ENCODE measurements around the gene KIF6.

KIF6 gene

GRCh38 chr6:39381550-39382140 lies 343.6 kb downstream of the KIF6 start:
- no peak for DNase-seq (ENCODE audit: low read depth in 2 of 2)

- DNase-seq (ENCODE audit: low read depth in 2 of 2) = no peak
These were observed 344.2 kb downstream of the KIF6 start for GRCh38 chr6:39380837-39381549.

- no peak for DNase-seq (ENCODE audit: low read depth in 2 of 2)
These were observed 346.2 kb downstream of the KIF6 start for GRCh38 chr6:39378960-39379425.

GRCh38 chr6:39378175-39378959 lies 346.8 kb downstream of the KIF6 start:
- no peak for DNase-seq (ENCODE audit: low read depth in 2 of 2)

- no peak for DNase-seq (ENCODE audit: low read depth in 2 of 2)
These were observed 347.7 kb downstream of the KIF6 start for GRCh38 chr6:39377539-39377950.

- DNase-seq (ENCODE audit: low read depth in 2 of 2) = no peak
These were observed 349.8 kb downstream of the KIF6 start for GRCh38 chr6:39375405-39375804.

- no peak for DNase-seq (ENCODE audit: low read depth in 2 of 2)
These were observed 354.8 kb downstream of the KIF6 start for GRCh38 chr6:39370390-39370789.

- no peak for DNase-seq (ENCODE audit: low read depth in 2 of 2)
These were observed 355.2 kb downstream of the KIF6 start for GRCh38 chr6:39369987-39370386.

- DNase-seq (ENCODE audit: low read depth in 2 of 2) = no peak
These were observed 357.5 kb downstream of the KIF6 start for GRCh38 chr6:39367700-39368099.

- DNase-seq (ENCODE audit: low read depth in 2 of 2) = no peak
These were observed 358.1 kb downstream of the KIF6 start for GRCh38 chr6:39366931-39367618.

- DNase-seq (ENCODE audit: low read depth in 2 of 2) = no peak
These were observed 359.7 kb downstream of the KIF6 start for GRCh38 chr6:39365281-39366074.

- DNase-seq (ENCODE audit: low read depth in 2 of 2) = no peak
These were observed 361.9 kb downstream of the KIF6 start for GRCh38 chr6:39363280-39363679.

GRCh38 chr6:39362487-39362865 lies 362.7 kb downstream of the KIF6 start:
- DNase-seq (ENCODE audit: low read depth in 2 of 2) = no peak

GRCh38 chr6:39361657-39362486 lies 363.3 kb downstream of the KIF6 start:
- DNase-seq (ENCODE audit: low read depth in 2 of 2) = peak; percentile 10 to 32

GRCh38 chr6:39360378-39360777 lies 364.8 kb downstream of the KIF6 start:
- DNase-seq (ENCODE audit: low read depth in 2 of 2) = no peak

GRCh38 chr6:39357998-39358686 lies 367.1 kb downstream of the KIF6 start:
- DNase-seq (ENCODE audit: low read depth in 2 of 2) = no peak

GRCh38 chr6:39353698-39354315 lies 371.4 kb downstream of the KIF6 start:
- no peak for DNase-seq (ENCODE audit: low read depth in 2 of 2)

GRCh38 chr6:39350723-39351505 lies 374.3 kb downstream of the KIF6 start:
- no peak for DNase-seq (ENCODE audit: low read depth in 2 of 2)

GRCh38 chr6:39348740-39349139 lies 376.5 kb downstream of the KIF6 start:
- DNase-seq (ENCODE audit: low read depth in 2 of 2) = no peak
